NCI-H1105 treated with DMSO at 0.1 percent for 48 hours (cell line): ENCODE measurements around the gene SPACDR.

ENCODE experiments used
- DNase-seq: peaks from one replicate; lab custom pipeline; 2025; lab: John Stamatoyannopoulos, UW

The SPACDR gene

DNA sequence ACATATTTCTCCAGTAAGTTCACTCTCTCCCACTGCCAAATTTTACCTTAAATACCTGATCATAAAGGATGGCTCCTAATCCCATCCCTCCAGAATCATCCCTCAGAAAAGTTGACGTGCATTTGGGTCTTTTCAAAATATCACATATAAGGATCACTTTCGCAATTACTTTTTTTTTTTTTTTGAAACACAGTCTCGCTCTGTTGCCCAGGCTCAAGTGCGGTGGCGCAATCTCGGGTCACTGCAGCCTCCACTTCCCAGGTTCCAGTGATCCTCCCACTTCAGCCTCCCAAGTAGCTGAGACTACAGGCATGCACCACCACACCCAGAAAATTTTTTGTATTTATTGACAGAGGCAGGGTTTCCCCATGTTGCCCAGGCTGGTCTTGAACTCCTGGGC lies 53.0 kb downstream of the SPACDR start:
- DNase-seq: no peak

DNA sequence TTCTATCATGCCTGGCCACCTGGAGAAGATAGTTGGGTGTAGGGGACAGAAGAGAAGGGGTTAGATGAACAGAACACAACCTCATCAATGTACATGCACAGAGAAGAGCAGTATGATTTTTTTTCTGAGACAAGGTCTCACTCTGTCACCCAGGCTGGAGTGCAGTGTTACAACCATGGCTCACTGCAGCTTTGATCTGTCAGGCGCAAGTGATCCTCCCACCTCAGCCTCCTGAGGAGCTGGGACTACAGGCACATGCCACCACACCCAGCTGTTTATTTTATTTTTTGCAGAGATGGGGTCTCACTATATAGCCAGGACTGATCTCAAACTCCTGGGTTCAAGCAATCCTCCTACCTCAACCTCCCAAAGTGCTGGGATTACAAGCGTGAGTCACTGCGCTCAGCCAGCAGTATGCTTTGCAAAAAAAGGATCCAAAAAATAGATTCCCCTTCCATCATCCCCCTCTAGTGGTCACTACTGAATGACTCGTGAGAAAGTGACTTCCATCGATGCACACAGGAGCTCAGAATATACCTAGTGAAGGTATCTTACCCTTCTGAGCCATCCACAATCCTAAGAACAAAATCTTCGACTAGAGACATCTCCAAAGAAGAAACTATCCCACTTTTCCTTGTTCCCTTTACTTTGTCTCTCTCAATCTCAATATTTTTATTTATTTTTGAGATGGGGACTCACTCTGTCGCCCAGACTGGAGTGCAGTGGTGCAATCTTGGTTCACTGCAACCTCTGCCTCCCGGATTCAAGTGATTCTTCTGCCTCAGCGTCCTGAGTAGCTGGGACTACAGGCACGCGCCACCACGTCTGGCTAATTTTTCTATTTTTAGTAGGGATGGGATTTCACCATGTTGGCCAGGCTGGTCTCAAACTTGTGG lies 56.5 kb downstream of the SPACDR start:
- DNase-seq: peak; percentile 48

- no peak for DNase-seq
Observed at GRCh38 chr7:100406767-100407166, 57.3 kb downstream of the SPACDR start.
